ENCODE measurements around the gene SLC18A3. TPM values are rescaled to one million over a fixed set of nuclear protein-coding genes. Genes with fewer than 3 reads are reported as not detected.

SLC18A3 gene
- total RNA-seq, 1 experiment from 2014 or later = not detected

DNA sequence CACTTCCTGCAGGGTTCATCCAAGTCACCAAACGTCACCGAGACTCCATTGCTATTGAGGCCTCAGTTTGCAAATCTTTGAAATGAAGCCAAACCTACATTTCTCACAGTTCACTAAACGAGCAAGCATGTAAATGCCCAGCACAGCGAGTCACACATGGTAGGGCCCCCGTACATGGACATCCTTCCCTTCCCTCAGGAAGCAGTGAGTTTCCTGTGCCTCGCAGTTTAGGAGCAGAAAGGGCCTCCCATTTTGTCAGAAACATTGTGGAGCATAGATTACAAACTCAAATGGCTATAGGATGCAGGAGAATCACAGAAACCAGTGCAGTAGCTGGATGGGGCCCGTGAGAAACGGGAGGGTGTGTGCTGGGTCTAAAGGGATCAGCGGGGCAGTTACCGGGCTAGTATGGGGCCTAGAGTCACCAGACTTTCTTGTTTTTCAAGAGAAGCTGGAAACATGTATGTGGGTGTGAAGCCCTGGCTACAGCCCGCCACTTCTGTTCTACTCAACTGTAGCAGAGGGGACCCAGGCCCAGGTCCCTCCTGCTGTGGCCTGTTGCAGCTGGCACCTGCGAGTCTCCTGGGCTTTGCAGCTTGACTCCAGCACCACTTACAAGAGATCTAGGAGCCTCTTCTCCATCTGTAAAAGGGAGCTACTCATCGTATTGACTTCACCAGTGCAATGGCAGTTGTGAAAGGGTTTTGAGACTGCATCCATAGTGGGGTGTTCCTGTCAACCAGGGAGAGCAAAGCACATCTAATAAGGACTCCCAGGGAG, 14.2 kb upstream of the SLC18A3 start:
- Histone ChIP-seq H2AFZ (ENCODE audit: low read length) (no peak overlapping the region), H3K4me3 (ENCODE audit: low read length) (no peak overlapping the region), H3K9ac (ENCODE audit: low read length) (no peak overlapping the region), H3K4me2 (ENCODE audit: low read length) (no peak overlapping the region), H3K36me3 (ENCODE audit: low read depth, low read length) (no peaks in the 10 kb centered on the region), H3K79me2 (ENCODE audit: low read length) (no peaks in the 10 kb centered on the region), H3K4me1 (ENCODE audit: insufficient read depth, low read length) (peaks cover 8% of the 10 kb centered on the region; the same call in 1 of the 2 replicates), H3F3A (ENCODE audit: low read length, unreplicated experiment) (no peaks in the 10 kb centered on the region), H3K9me3 (ENCODE audit: low read length) (no peaks in the 10 kb centered on the region), H3K27me3 (ENCODE audit: low read length) (no peaks in the 10 kb centered on the region), H4K20me1 (ENCODE audit: low read length) (no peaks in the 10 kb centered on the region), H3K9me2 (replicated peaks; ENCODE audit: low read length) (no peaks in the 10 kb centered on the region), H3K27ac (ENCODE audit: low read length) (no peak overlapping the region)
- ChIA-PET POLR2A (ENCODE audit: unreplicated experiment) (interaction anchor here (0.7 kb wide), 1 partner anchor 194 kb away, joined by 9 read pairs; no protein-coding TSS in a partner anchor), CTCF (no interaction called here)
- intact Hi-C loops (cut with micrococcal nuclease) = loop anchor here (2.0 to 10.0 kb wide), 4 partner anchors 43 to 629 kb away; no protein-coding TSS in a partner anchor
- TF ChIP-seq, protein P1, sequence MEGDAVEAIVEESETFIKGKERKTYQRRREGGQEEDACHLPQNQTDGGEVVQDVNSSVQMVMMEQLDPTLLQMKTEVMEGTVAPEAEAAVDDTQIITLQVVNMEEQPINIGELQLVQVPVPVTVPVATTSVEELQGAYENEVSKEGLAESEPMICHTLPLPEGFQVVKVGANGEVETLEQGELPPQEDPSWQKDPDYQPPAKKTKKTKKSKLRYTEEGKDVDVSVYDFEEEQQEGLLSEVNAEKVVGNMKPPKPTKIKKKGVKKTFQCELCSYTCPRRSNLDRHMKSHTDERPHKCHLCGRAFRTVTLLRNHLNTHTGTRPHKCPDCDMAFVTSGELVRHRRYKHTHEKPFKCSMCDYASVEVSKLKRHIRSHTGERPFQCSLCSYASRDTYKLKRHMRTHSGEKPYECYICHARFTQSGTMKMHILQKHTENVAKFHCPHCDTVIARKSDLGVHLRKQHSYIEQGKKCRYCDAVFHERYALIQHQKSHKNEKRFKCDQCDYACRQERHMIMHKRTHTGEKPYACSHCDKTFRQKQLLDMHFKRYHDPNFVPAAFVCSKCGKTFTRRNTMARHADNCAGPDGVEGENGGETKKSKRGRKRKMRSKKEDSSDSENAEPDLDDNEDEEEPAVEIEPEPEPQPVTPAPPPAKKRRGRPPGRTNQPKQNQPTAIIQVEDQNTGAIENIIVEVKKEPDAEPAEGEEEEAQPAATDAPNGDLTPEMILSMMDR (conservative IDR thresholded peaks at IDR 0.05; ENCODE audit: low read depth, low read length) = no peak
- no peak for TF ChIP-seq EZH2phosphoT487 (IDR thresholded peaks at IDR 0.05; ENCODE audit: borderline replicate concordance, low read length)
- no peak for TF ChIP-seq EZH2 (IDR thresholded peaks at IDR 0.05; ENCODE audit: low read length, unreplicated experiment)
- ATAC-seq (no peak), DNase-seq (peak; percentile 45)
- no TSS peak for BruUV-seq (replicated peaks)

DNA sequence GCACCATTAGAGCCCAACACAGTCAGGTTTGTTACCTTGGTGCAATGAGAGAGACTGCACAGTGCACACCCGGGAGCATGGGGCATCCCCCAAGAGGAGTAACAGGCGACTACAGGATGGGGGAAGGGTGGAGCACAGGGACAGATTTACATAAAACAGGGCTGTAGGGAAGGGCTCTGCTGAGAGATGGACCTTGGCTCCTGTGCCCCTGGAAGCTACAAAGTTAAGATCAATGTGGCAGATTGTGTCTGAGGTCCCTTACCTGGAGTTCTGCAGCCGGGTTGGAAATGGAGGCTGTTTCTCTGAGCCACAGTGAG, 13.7 kb upstream of the SLC18A3 start:
- H3K9me2 ChIP-seq (replicated peaks; ENCODE audit: low read length) = no peaks in the 10 kb centered on the region
- no peak overlapping the region for H3K9ac ChIP-seq (ENCODE audit: low read length)
- H3K4me1 ChIP-seq (ENCODE audit: insufficient read depth, low read length) = peaks cover 8% of the 10 kb centered on the region; the same call in 1 of the 2 replicates
- no peak overlapping the region for H2AFZ ChIP-seq (ENCODE audit: low read length)
- H3K27me3 ChIP-seq (ENCODE audit: low read length) = no peaks in the 10 kb centered on the region
- CTCF ChIA-PET = no interaction called here
- POLR2A ChIA-PET (ENCODE audit: unreplicated experiment) = no interaction called here
- H3K4me2 ChIP-seq (ENCODE audit: low read length) = no peak overlapping the region
- H3F3A ChIP-seq (ENCODE audit: low read length, unreplicated experiment) = no peaks in the 10 kb centered on the region
- H3K27ac ChIP-seq (ENCODE audit: low read length) = no peak overlapping the region
- no peak overlapping the region for H3K4me3 ChIP-seq (ENCODE audit: low read length)
- H4K20me1 ChIP-seq (ENCODE audit: low read length) = no peaks in the 10 kb centered on the region
- TF ChIP-seq, protein P1 (conservative IDR thresholded peaks at IDR 0.05; ENCODE audit: low read depth, low read length) = no peak
- TF ChIP-seq EZH2phosphoT487 (IDR thresholded peaks at IDR 0.05; ENCODE audit: borderline replicate concordance, low read length) = no peak
- TF ChIP-seq EZH2 (IDR thresholded peaks at IDR 0.05; ENCODE audit: low read length, unreplicated experiment) = no peak
- ATAC-seq (no peak), DNase-seq (no peak)
- intact Hi-C loops (cut with micrococcal nuclease) = loop anchor here (10.0 kb wide), 2 partner anchors 458 to 628 kb away; no protein-coding TSS in a partner anchor
- H3K79me2 ChIP-seq (ENCODE audit: low read length) = no peaks in the 10 kb centered on the region
- no TSS peak for BruUV-seq (replicated peaks)
- H3K9me3 ChIP-seq (ENCODE audit: low read length) = no peaks in the 10 kb centered on the region
- no peaks in the 10 kb centered on the region for H3K36me3 ChIP-seq (ENCODE audit: low read depth, low read length)

DNA sequence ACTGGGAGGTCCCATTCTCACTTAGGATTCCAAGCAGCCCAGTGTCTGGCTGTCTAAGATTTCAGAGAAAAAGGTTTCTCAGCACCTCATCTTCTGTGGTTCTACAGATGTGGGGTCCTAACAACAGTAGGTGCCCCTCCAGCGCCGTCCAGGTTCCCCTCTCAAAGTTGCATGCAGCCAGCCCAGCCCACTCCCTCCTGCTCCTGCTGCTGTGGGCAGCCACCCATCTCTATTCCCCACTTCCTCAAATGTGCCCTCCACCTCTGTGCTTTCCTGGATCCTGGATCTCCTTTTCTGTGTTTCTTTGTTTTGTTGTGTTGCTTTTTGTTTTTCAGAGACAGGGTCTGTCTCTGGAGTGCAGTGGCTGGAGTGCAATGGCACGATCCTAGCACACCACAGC, 13.3 kb upstream of the SLC18A3 start:
- intact Hi-C loops (cut with micrococcal nuclease) = loop anchor here (10.0 kb wide), 2 partner anchors 458 to 628 kb away; no protein-coding TSS in a partner anchor
- Histone ChIP-seq H3K4me1 (ENCODE audit: insufficient read depth, low read length) (peaks cover 11% of the 10 kb centered on the region; the same call in 1 of the 2 replicates), H3K36me3 (ENCODE audit: low read depth, low read length) (no peaks in the 10 kb centered on the region), H3F3A (ENCODE audit: low read length, unreplicated experiment) (no peaks in the 10 kb centered on the region), H3K27me3 (ENCODE audit: low read length) (no peaks in the 10 kb centered on the region), H3K9ac (ENCODE audit: low read length) (no peak overlapping the region), H3K9me2 (replicated peaks; ENCODE audit: low read length) (no peaks in the 10 kb centered on the region), H3K27ac (ENCODE audit: low read length) (no peak overlapping the region), H3K79me2 (ENCODE audit: low read length) (no peaks in the 10 kb centered on the region), H3K4me2 (ENCODE audit: low read length) (no peak overlapping the region), H4K20me1 (ENCODE audit: low read length) (no peaks in the 10 kb centered on the region), H3K9me3 (ENCODE audit: low read length) (no peaks in the 10 kb centered on the region), H3K4me3 (ENCODE audit: low read length) (no peak overlapping the region), H2AFZ (ENCODE audit: low read length) (no peak overlapping the region)
- CTCF ChIA-PET = no interaction called here
- ATAC-seq (no peak), DNase-seq (no peak)
- POLR2A ChIA-PET (ENCODE audit: unreplicated experiment) = no interaction called here
- no TSS peak for BruUV-seq (replicated peaks)
- TF ChIP-seq EZH2 (IDR thresholded peaks at IDR 0.05; ENCODE audit: low read length, unreplicated experiment) (no peak), EZH2phosphoT487 (IDR thresholded peaks at IDR 0.05; ENCODE audit: borderline replicate concordance, low read length) (no peak)
- TF ChIP-seq, protein P1 (conservative IDR thresholded peaks at IDR 0.05; ENCODE audit: low read depth, low read length) = no peak

Data from PC-3 (cell line).